Esophagus squamous epithelium (tissue), 5 donors: ENCODE results near the gene MYO1C. TPM values are rescaled to one million over a fixed set of nuclear protein-coding genes. Genes with fewer than 3 reads are reported as not detected.

Experiments used
- DNase-seq: peaks from one replicate; lab custom pipeline; 2025; lab: John Stamatoyannopoulos, UW
- H3K27ac ChIP-seq, 4 donors: fragments of 200-600 bp; sonication (generic); one replicate each; pipeline ENCODE4 v1.5.1; 2016 to 2019; ENCODE audit warnings: mild to moderate bottlenecking in 1 of 4
- H3K27me3 ChIP-seq, 4 donors: fragments of 200-600 bp; sonication (generic); 1 replicate in 3 of 4; 2 replicates in 1 of 4; pipeline versions ENCODE4 v1.5.1 to v1.6.0; 2017 to 2021; ENCODE audit warnings: antibody characterized with exemption in 1 of 4
- H3K36me3 ChIP-seq, 3 donors: fragments of 200-600 bp; sonication (generic); one replicate each; pipeline ENCODE4 v1.5.1; 2016 to 2019
- H3K4me1 ChIP-seq, 3 donors: fragments of 200-600 bp; sonication (generic); one replicate each; pipeline ENCODE4 v1.5.1; 2017 to 2019
- H3K4me3 ChIP-seq, 4 donors: fragments of 200-600 bp; sonication (generic); 1 replicate in 3 of 4; 2 replicates in 1 of 4; pipeline ENCODE4 v1.5.1; 2016 to 2019; ENCODE audit warnings: mild to moderate bottlenecking in 2 of 4, moderate library complexity in 1 of 4
- H3K9me3 ChIP-seq, 3 donors: fragments of 200-600 bp; sonication (generic); one replicate each; pipeline ENCODE4 v1.5.1; 2016 to 2019
- CTCF ChIP-seq, 6 experiments: fragments of 450-650 bp in 4 of 6; fragments of 200-600 bp in 2 of 6; sonication (generic) in 2 of 6; IDR thresholded peaks; one replicate each; pipeline ENCODE4 v1.5.1; 2016 to 2019; ENCODE audit warnings: antibody characterized with exemption in 6 of 6, mild to moderate bottlenecking in 4 of 6, moderate library complexity in 4 of 6
- POLR2A ChIP-seq, 4 donors: fragments of 450-650 bp; IDR thresholded peaks; one replicate each; pipeline ENCODE4 v1.6.1; 2017; ENCODE audit warnings: antibody characterized with exemption in 4 of 4, mild to moderate bottlenecking in 4 of 4, moderate library complexity in 3 of 4
- WGBS, 2 donors: methylation state at CpG; one replicate each; pipeline ENCODE4 v1.1.5; 2018; 5-methylcytosine and 5-hydroxymethylcytosine counted together
- intact Hi-C: fragments of 100-400 bp; cut with DNase I; formaldehyde crosslinking; loops from one replicate; pipeline ENCODE4 v1.15.0; 2022
- total RNA-seq, 4 donors: library from RNA; depleted of rRNA; stranded (reverse); fragments of >200 nt; gene quantifications; one replicate each; pipeline ENCODE4 v1.1.0, GENCODE V29; 2016
- donor health status: DM: yes; HTN: yes; CAD: no.

The MYO1C gene
- total RNA-seq, 4 donors from 2014 or later, result 62.0 to 80.5 (median 64.2) TPM

- no peak overlapping the region for H3K27ac ChIP-seq
- TF ChIP-seq POLR2A (IDR thresholded peaks at IDR 0.05), result no peak
- intact Hi-C loops, result no loop called here
- no peaks in the 10 kb centered on the region for H3K27me3 ChIP-seq
- H3K9me3 ChIP-seq, result no peaks in the 10 kb centered on the region
- H3K4me3 ChIP-seq, result no peak overlapping the region
- peaks cover 0 to 7% (median 0%) of the 10 kb centered on the region in 3 donors for H3K4me1 ChIP-seq
- peaks cover 38 to 100% (median 52%) of the 10 kb centered on the region in 3 donors for H3K36me3 ChIP-seq
- DNase-seq, result no peak
- WGBS, 2 donors, result 42 to 76% methylated on average over 2 to 14 of the region's 25 CpGs
Measured at GRCh38 chr17:1470755-1471462, 21.6 kb downstream of the MYO1C start.

GRCh38 chr17:1470071-1470754 is 22.3 kb downstream of the MYO1C start:
- Histone ChIP-seq H3K4me3 (no peak overlapping the region), H3K4me1 (peaks cover 0 to 4% (median 0%) of the 10 kb centered on the region in 3 donors), H3K27me3 (no peaks in the 10 kb centered on the region), H3K36me3 (peaks cover 38 to 100% (median 52%) of the 10 kb centered on the region in 3 donors), H3K9me3 (no peaks in the 10 kb centered on the region), H3K27ac (no peak overlapping the region)
- DNase-seq, result no peak
- intact Hi-C loops, result no loop called here
- WGBS, 2 donors, result 74 to 80% methylated on average over 18 to 23 of the region's 33 CpGs
- TF ChIP-seq CTCF (IDR thresholded peaks at IDR 0.05), result no peak
- TF ChIP-seq POLR2A (IDR thresholded peaks at IDR 0.05), result no peak

- DNase-seq, result no peak
- Histone ChIP-seq H3K36me3 (peaks cover 38 to 100% (median 43%) of the 10 kb centered on the region in 3 donors), H3K27ac (no peak overlapping the region), H3K9me3 (no peaks in the 10 kb centered on the region), H3K27me3 (no peaks in the 10 kb centered on the region), H3K4me1 (no peaks in the 10 kb centered on the region), H3K4me3 (no peak overlapping the region)
- TF ChIP-seq POLR2A (IDR thresholded peaks at IDR 0.05), result no peak
- TF ChIP-seq CTCF (IDR thresholded peaks at IDR 0.05), result no peak
- WGBS, 2 donors, result 76 to 88% methylated on average over 21 to 23 of the region's 28 CpGs
- intact Hi-C loops, result no loop called here
Measured at GRCh38 chr17:1469231-1469852, 23.1 kb downstream of the MYO1C start.

GRCh38 chr17:1467898-1468492 is 24.5 kb downstream of the MYO1C start:
- H3K9me3 ChIP-seq, result no peaks in the 10 kb centered on the region
- no peak overlapping the region for H3K4me3 ChIP-seq
- intact Hi-C loops, result no loop called here
- no peak for DNase-seq
- peak overlapping the region in 1 of 4 donors; percentile 16 for H3K27ac ChIP-seq
- TF ChIP-seq POLR2A (IDR thresholded peaks at IDR 0.05) (no peak), CTCF (IDR thresholded peaks at IDR 0.05) (no peak)
- H3K4me1 ChIP-seq, result peaks cover 0 to 8% (median 0%) of the 10 kb centered on the region in 3 donors
- peaks cover 38 to 93% (median 42%) of the 10 kb centered on the region in 3 donors for H3K36me3 ChIP-seq
- no peaks in the 10 kb centered on the region for H3K27me3 ChIP-seq
- WGBS, 2 donors, result 85 to 87% methylated on average over 5 to 14 of the region's 21 CpGs

GRCh38 chr17:1467258-1467657 is 25.2 kb downstream of the MYO1C start:
- H3K27ac ChIP-seq, result no peak overlapping the region
- WGBS, 2 donors, result no CpG with 5 or more reads among the region's 16 CpGs
- peaks cover 0 to 15% (median 0%) of the 10 kb centered on the region in 3 donors for H3K4me1 ChIP-seq
- TF ChIP-seq CTCF (IDR thresholded peaks at IDR 0.05), result no peak
- no peak for TF ChIP-seq POLR2A (IDR thresholded peaks at IDR 0.05)
- H3K4me3 ChIP-seq, result no peak overlapping the region
- DNase-seq, result no peak
- no peaks in the 10 kb centered on the region for H3K9me3 ChIP-seq
- H3K36me3 ChIP-seq, result peaks cover 38 to 86% (median 42%) of the 10 kb centered on the region in 3 donors
- intact Hi-C loops, result no loop called here
- no peaks in the 10 kb centered on the region for H3K27me3 ChIP-seq
